ENCODE measurements around the gene LTBP1.

The LTBP1 gene

GRCh38 chr2:33277002-33277426 is 330.3 kb downstream of the LTBP1 start:
- no peak for DNase-seq

GRCh38 chr2:33278245-33278943 is 331.6 kb downstream of the LTBP1 start:
- no peak for DNase-seq

- DNase-seq, result no peak
These were observed 337.5 kb downstream of the LTBP1 start for GRCh38 chr2:33284287-33284686.

- DNase-seq, result no peak
These were observed 340.8 kb downstream of the LTBP1 start for GRCh38 chr2:33287507-33288005.

- no peak for DNase-seq
These were observed 341.3 kb downstream of the LTBP1 start for GRCh38 chr2:33288011-33288410.

GRCh38 chr2:33289961-33290360 is 343.2 kb downstream of the LTBP1 start:
- DNase-seq, result no peak

GRCh38 chr2:33291278-33292013 is 344.7 kb downstream of the LTBP1 start:
- no peak for DNase-seq

- no peak for DNase-seq
These were observed 345.3 kb downstream of the LTBP1 start for GRCh38 chr2:33292063-33292462.

GRCh38 chr2:33292981-33293595 is 346.3 kb downstream of the LTBP1 start:
- no peak for DNase-seq

GRCh38 chr2:33298233-33298632 is 351.5 kb downstream of the LTBP1 start:
- DNase-seq, result no peak

GRCh38 chr2:33301355-33301754 is 354.6 kb downstream of the LTBP1 start:
- DNase-seq, result no peak

GRCh38 chr2:33302348-33302747 is 355.6 kb downstream of the LTBP1 start:
- DNase-seq, result no peak

GRCh38 chr2:33304032-33304864 is 357.5 kb downstream of the LTBP1 start:
- DNase-seq, result no peak

GRCh38 chr2:33307659-33308270 is 361.0 kb downstream of the LTBP1 start:
- no peak for DNase-seq

- DNase-seq, result no peak
These were observed 365.6 kb downstream of the LTBP1 start for GRCh38 chr2:33312355-33312754.

GRCh38 chr2:33313039-33313438 is 366.3 kb downstream of the LTBP1 start:
- no peak for DNase-seq

GRCh38 chr2:33314541-33314940 is 367.8 kb downstream of the LTBP1 start:
- no peak for DNase-seq

- no peak for DNase-seq
These were observed 369.6 kb downstream of the LTBP1 start for GRCh38 chr2:33316328-33316727.

GRCh38 chr2:33317369-33318007 is 370.7 kb downstream of the LTBP1 start:
- DNase-seq, result no peak

- DNase-seq, result no peak
These were observed 371.7 kb downstream of the LTBP1 start for GRCh38 chr2:33318456-33318855.

- DNase-seq, result no peak
These were observed 373.8 kb downstream of the LTBP1 start for GRCh38 chr2:33320573-33320972.

GRCh38 chr2:33321236-33321771 is 374.6 kb downstream of the LTBP1 start:
- DNase-seq, result peak; percentile 5
